RWPE2 (cell line): ENCODE measurements around the gene SYK.
A peak's percentile ranks its signal among the peaks of the same experiment; 100 is the strongest.

Experiments
- ATAC-seq: fragments of 200-7000 bp; cut with Tn5 transposase; 3 replicates; pipeline ENCODE4 v1.9.1; 2021; ENCODE audit warnings: low read depth
- DNase-seq: peaks from one replicate; pipeline ENCODE4 v3.0.0-alpha.2; 2020; ENCODE audit warnings: low spot score
- H3K27ac ChIP-seq: fragments of 450-650 bp; 2 replicates; pipeline ENCODE4 v1.5.1; 2017; ENCODE audit warnings: mild to moderate bottlenecking; ENCODE audit not compliant: poor library complexity, severe bottlenecking
- H3K27me3 ChIP-seq: fragments of 250-450 bp; sonication (Bioruptor Pico); 2 replicates; pipeline ENCODE4 v1.5.1; 2021; ENCODE audit warnings: mild to moderate bottlenecking, moderate library complexity; ENCODE audit not compliant: insufficient read depth, poor library complexity, severe bottlenecking
- H3K36me3 ChIP-seq: fragments of 250-450 bp; sonication (Bioruptor Pico); 2 replicates; pipeline ENCODE4 v1.5.1; 2020; ENCODE audit warnings: low read depth, mild to moderate bottlenecking, moderate library complexity
- H3K4me1 ChIP-seq: fragments of 250-450 bp; sonication (Bioruptor Pico); 2 replicates; pipeline ENCODE4 v1.5.1; 2021; ENCODE audit warnings: mild to moderate bottlenecking, moderate library complexity; ENCODE audit not compliant: insufficient read depth, poor library complexity, severe bottlenecking
- H3K4me3 ChIP-seq: fragments of 250-450 bp; sonication (Bioruptor Pico); 2 replicates; pipeline ENCODE4 v1.5.1; 2021; ENCODE audit warnings: mild to moderate bottlenecking, moderate library complexity; ENCODE audit not compliant: severe bottlenecking
- H3K9me3 ChIP-seq: fragments of 250-450 bp; sonication (Bioruptor Pico); 2 replicates; pipeline ENCODE4 v1.5.1; 2021; ENCODE audit warnings: mild to moderate bottlenecking, moderate library complexity; ENCODE audit not compliant: severe bottlenecking
- CTCF ChIP-seq: fragments of 450-650 bp; IDR thresholded peaks from one replicate; pipeline ENCODE4 v1.5.1; 2017; ENCODE audit warnings: mild to moderate bottlenecking, moderate library complexity; ENCODE audit not compliant: poor library complexity, severe bottlenecking

SYK gene

GRCh38 chr9:90821697-90822096 lies 20.1 kb downstream of the SYK start:
- no peaks in the 10 kb centered on the region for H3K27me3 ChIP-seq
- no peak for TF ChIP-seq CTCF
- DNase-seq: no peak
- H3K4me1 ChIP-seq: no peaks in the 10 kb centered on the region
- H3K4me3 ChIP-seq: no peak overlapping the region
- ATAC-seq: peak; percentile 53; the same call in 1 of the 3 replicates
- H3K9me3 ChIP-seq: peaks cover 3% of the 10 kb centered on the region
- 0 out of 2 replicates have a peak, but pooled peaks cover 4% of the 10 kb centered on the region for H3K36me3 ChIP-seq
- no peak overlapping the region for H3K27ac ChIP-seq

- no peak for TF ChIP-seq CTCF
- H3K36me3 ChIP-seq: 0 out of 2 replicates have a peak, but pooled peaks cover 4% of the 10 kb centered on the region
- H3K9me3 ChIP-seq: peaks cover 3% of the 10 kb centered on the region
- ATAC-seq (no peak), DNase-seq (no peak)
- no peaks in the 10 kb centered on the region for H3K27me3 ChIP-seq
- no peaks in the 10 kb centered on the region for H3K4me1 ChIP-seq
- H3K27ac ChIP-seq: no peak overlapping the region
- no peak overlapping the region for H3K4me3 ChIP-seq
Observed at GRCh38 chr9:90822866-90823265, 21.2 kb downstream of the SYK start.

- Histone ChIP-seq H3K27ac (no peak overlapping the region), H3K4me3 (no peak overlapping the region), H3K36me3 (0 out of 2 replicates have a peak, but pooled peaks cover 4% of the 10 kb centered on the region), H3K4me1 (no peaks in the 10 kb centered on the region), H3K27me3 (no peaks in the 10 kb centered on the region), H3K9me3 (peaks cover 3% of the 10 kb centered on the region)
- ATAC-seq (no peak), DNase-seq (no peak)
- no peak for TF ChIP-seq CTCF
Observed at GRCh38 chr9:90825586-90825985, 24.0 kb downstream of the SYK start.

- H3K27me3 ChIP-seq: no peaks in the 10 kb centered on the region
- no peak for ATAC-seq
- TF ChIP-seq CTCF: no peak
- no peak for DNase-seq
- H3K9me3 ChIP-seq: peaks cover 3% of the 10 kb centered on the region
- H3K36me3 ChIP-seq: 0 out of 2 replicates have a peak, but pooled peaks cover 4% of the 10 kb centered on the region
- H3K4me1 ChIP-seq: no peaks in the 10 kb centered on the region
- H3K27ac ChIP-seq: no peak overlapping the region
- no peak overlapping the region for H3K4me3 ChIP-seq
Observed at GRCh38 chr9:90826326-90827020, 24.9 kb downstream of the SYK start.
